Heart right ventricle (tissue), 16 donors: ENCODE measurements around the gene TM4SF18. TPM values are rescaled to one million over a fixed set of nuclear protein-coding genes. Genes with fewer than 3 reads are reported as not detected.

ENCODE experiments used
- ATAC-seq, 8 donors: fragments of 200-7000 bp; cut with Tn5 transposase; one replicate each; pipeline ENCODE4 v1.9.1; 2020; ENCODE audit warnings: mild to moderate bottlenecking in 8 of 8, moderate library complexity in 8 of 8, moderate number of reproducible peaks in 1 of 8
- DNase-seq, 2 donors: peaks; one replicate each; pipeline ENCODE4 v3.0.0-alpha.2; 2020
- H3K27ac ChIP-seq, 10 donors: fragments of 200-600 bp; sonication (generic) in 2 of 10; one replicate each; pipeline versions ENCODE4 v1.5.0 to v1.8.0; 2020 to 2022; ENCODE audit warnings: mild to moderate bottlenecking in 3 of 10
- H3K27me3 ChIP-seq, 7 donors: fragments of 200-600 bp; one replicate each; pipeline ENCODE4 v1.8.0; 2021 to 2022; ENCODE audit warnings: mild to moderate bottlenecking in 2 of 7
- H3K36me3 ChIP-seq, 9 donors: fragments of 200-600 bp; sonication (generic) in 1 of 9; one replicate each; pipeline versions ENCODE4 v1.5.0 to v1.8.0; 2020 to 2022; ENCODE audit warnings: mild to moderate bottlenecking in 2 of 9
- H3K4me1 ChIP-seq, 9 donors: fragments of 200-600 bp; sonication (generic) in 1 of 9; one replicate each; pipeline versions ENCODE4 v1.5.0 to v1.8.0; 2020 to 2022; ENCODE audit warnings: mild to moderate bottlenecking in 4 of 9
- H3K4me3 ChIP-seq, 10 donors: fragments of 200-600 bp; sonication (generic) in 2 of 10; one replicate each; pipeline versions ENCODE4 v1.5.0 to v1.8.0; 2020 to 2022; ENCODE audit warnings: mild to moderate bottlenecking in 7 of 10, moderate library complexity in 2 of 10
- H3K9me3 ChIP-seq, 11 donors: fragments of 200-600 bp in 10 of 11; sonication (generic) in 2 of 11; one replicate each; pipeline versions ENCODE4 v1.5.0 to v1.8.0; 2013 to 2022; ENCODE audit warnings: mild to moderate bottlenecking in 2 of 11, control low read depth in 1 of 11, moderate library complexity in 1 of 11
- WGBS, 2 donors: extraction: QIAGEN DNeasy Blood & Tissue Kit; methylation state at CpG; one replicate each; pipeline ENCODE4 v1.1.7; 2013; ENCODE audit warnings: inconsistent platforms in 1 of 2; 5-methylcytosine and 5-hydroxymethylcytosine counted together
- intact Hi-C, 10 donors: fragments of 100-400 bp; cut with DNase I; formaldehyde crosslinking; loops; one replicate each; pipeline versions ENCODE4 v1.11.1 to v1.14.2; 2022
- polyA plus RNA-seq, 2 donors: library from polyadenylated mRNA; stranded (reverse); fragments of 200-250 nt; gene quantifications; one replicate each; pipeline ENCODE4 v1.2.3, GENCODE V29; 2013
- total RNA-seq, 10 donors: library from RNA; stranded (reverse); fragmentation: NEBNext Ultra II Directional in 3 of 10; extraction: Animal tissue kit (Norgen Biotek cat#: 25700) in 3 of 10; gene quantifications; one replicate each; pipeline versions ENCODE4 v1.2.1 to v1.2.4, GENCODE V29; 2021 to 2023
- TF ChIP-seq, protein P1 (sequence below), 9 donors: fragments of 200-600 bp; sonication (generic) in 2 of 9; IDR thresholded peaks; one replicate each; pipeline versions ENCODE4 v1.5.0 to v1.8.0; 2021 to 2022; ENCODE audit warnings: antibody characterized with exemption in 9 of 9, mild to moderate bottlenecking in 5 of 9, moderate library complexity in 1 of 9
- donor health status: Arrhythmogenic right ventricular cardiomyopathy.
- donor health status: ischemic (EF 13 %, LVEDD 7.1; RV severe dilation, severe dysfunction).
- donor health status: healthy with polysubstance abuse.
- donor health status: DM: no; HTN: yes; CAD: no.
- donor health status: DM: no; HTN: no; CAD: no.
- donor health status: ischemic (EF 25% LVEDD 6.9; RV normal size, moderate dysfunction).
- donor health status: ischemic (EF 25% LVEDD 5.7; RV mildly dilated, moderate dysfunction).
- donor health status: healthy.
- donor health status: DM: yes; HTN: yes; CAD: no.
- donor health status: Ischemic cardiomyopathy.
- donor health status: ischemic (EF 35%, LVEDD 5.7; RV mildly dilated, moderate dysfunction).
- donor health status: nonischemic (EF 11% LVEDD 7.7; RV severe dilation, severe dysfunction).
- donor health status: DM: yes; HTN: yes; CAD: no.
- donor health status: PGD.
- donor health status: ischemic (EF 29% LVEDD 5.4; RV normal size, mild dysfunction).
- donor health status: nonischemic (EF 23%, LVEDD 6.1; RV moderate dilation, normal function).

TM4SF18 gene
- total and polyA plus RNA-seq, 12 donors = 4.1 to 21.2 (median 8.8) TPM

DNA sequence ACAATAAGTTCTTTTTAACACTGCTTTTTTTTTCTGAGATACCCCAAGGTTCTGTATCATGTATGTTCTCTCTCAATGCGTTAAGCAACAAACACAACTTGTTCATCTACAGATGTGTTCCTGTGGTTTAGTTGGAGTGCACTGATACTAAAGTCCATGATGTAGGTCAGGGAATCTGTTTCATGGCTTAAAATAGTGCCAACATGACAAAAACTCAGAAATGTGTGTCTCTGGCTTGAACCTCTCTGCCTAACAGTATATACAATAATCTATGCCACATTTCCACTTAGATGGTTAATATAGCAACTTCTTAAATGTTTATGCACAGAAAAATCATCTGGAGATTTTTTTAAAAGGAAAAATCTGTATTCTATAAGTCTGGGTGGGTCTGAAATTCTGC, 51.1 kb downstream of the TM4SF18 start:
- ATAC-seq = no peak
- TF ChIP-seq, protein P1, sequence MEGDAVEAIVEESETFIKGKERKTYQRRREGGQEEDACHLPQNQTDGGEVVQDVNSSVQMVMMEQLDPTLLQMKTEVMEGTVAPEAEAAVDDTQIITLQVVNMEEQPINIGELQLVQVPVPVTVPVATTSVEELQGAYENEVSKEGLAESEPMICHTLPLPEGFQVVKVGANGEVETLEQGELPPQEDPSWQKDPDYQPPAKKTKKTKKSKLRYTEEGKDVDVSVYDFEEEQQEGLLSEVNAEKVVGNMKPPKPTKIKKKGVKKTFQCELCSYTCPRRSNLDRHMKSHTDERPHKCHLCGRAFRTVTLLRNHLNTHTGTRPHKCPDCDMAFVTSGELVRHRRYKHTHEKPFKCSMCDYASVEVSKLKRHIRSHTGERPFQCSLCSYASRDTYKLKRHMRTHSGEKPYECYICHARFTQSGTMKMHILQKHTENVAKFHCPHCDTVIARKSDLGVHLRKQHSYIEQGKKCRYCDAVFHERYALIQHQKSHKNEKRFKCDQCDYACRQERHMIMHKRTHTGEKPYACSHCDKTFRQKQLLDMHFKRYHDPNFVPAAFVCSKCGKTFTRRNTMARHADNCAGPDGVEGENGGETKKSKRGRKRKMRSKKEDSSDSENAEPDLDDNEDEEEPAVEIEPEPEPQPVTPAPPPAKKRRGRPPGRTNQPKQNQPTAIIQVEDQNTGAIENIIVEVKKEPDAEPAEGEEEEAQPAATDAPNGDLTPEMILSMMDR (IDR thresholded peaks at IDR 0.05) = no peak
- Histone ChIP-seq H3K36me3 (no peaks in the 10 kb centered on the region), H3K4me1 (peaks cover 0 to 6% (median 0%) of the 10 kb centered on the region in 9 donors), H3K9me3 (no peaks in the 10 kb centered on the region), H3K4me3 (no peak overlapping the region), H3K27me3 (no peaks in the 10 kb centered on the region), H3K27ac (no peak overlapping the region)
- WGBS, 2 donors = 89 to 92% methylated on average over 1 of the region's 1 CpG
- intact Hi-C loops = no loop called here
- no peak for DNase-seq

DNA sequence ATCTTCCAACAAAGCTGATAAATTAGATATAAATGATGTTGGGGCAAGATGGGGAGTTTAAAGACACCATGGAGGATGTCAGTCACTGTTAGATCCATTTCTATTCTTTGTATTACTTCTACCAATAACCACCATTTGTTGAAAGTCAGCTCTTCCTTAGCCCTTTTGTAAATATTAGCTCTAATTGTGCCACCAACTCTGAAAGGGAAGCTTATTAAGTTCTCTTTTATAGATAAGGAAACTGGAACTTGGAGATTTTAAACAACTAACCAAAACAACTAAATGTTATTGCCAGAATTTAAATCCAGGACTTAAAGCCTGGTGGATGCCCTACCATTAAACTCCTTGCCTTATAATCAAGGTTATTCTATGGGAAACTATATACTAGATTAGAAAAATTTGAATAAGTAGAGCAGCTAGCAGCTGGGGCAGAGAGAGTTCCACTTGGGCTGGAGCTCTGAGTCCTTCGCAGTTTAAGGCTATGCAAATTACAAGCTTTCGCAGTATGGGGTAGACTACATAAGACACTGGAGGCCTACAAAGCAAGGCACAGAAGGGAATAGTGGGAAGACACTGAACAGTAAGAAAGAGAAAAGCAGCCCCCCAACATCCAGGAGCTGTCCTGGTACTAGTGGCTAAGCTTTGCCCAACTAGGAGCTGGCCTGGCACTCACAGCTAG, 52.6 kb downstream of the TM4SF18 start:
- no peak overlapping the region for H3K4me3 ChIP-seq
- intact Hi-C loops = no loop called here
- no peak for ATAC-seq
- no peaks in the 10 kb centered on the region for H3K36me3 ChIP-seq
- H3K27ac ChIP-seq = no peak overlapping the region
- WGBS, 2 donors = 96 to 98% methylated on average over 2 of the region's 2 CpGs
- no peak for DNase-seq
- TF ChIP-seq, protein P1 (IDR thresholded peaks at IDR 0.05) = no peak
- no peaks in the 10 kb centered on the region for H3K27me3 ChIP-seq
- H3K4me1 ChIP-seq = peaks cover 0 to 13% (median 0%) of the 10 kb centered on the region in 9 donors
- H3K9me3 ChIP-seq = no peaks in the 10 kb centered on the region

GRCh38 chr3:149278911-149279310, 54.5 kb downstream of the TM4SF18 start:
- TF ChIP-seq, protein P1 (IDR thresholded peaks at IDR 0.05) = no peak
- 74 to 78% methylated on average over 2 of the region's 2 CpGs for WGBS, 2 donors
- Histone ChIP-seq H3K36me3 (no peaks in the 10 kb centered on the region), H3K27ac (no peak overlapping the region), H3K4me1 (peaks cover 0 to 21% (median 5%) of the 10 kb centered on the region in 9 donors), H3K9me3 (no peaks in the 10 kb centered on the region), H3K27me3 (no peaks in the 10 kb centered on the region), H3K4me3 (no peak overlapping the region)
- intact Hi-C loops = loop anchor here in 4 of 10 donors (5.0 to 10.0 kb wide), 4 partner anchors 48 to 414 kb away; partner anchors contain the start of gene CPA3 (in 1 of the 4)
- DNase-seq = no peak
- no peak for ATAC-seq

DNA sequence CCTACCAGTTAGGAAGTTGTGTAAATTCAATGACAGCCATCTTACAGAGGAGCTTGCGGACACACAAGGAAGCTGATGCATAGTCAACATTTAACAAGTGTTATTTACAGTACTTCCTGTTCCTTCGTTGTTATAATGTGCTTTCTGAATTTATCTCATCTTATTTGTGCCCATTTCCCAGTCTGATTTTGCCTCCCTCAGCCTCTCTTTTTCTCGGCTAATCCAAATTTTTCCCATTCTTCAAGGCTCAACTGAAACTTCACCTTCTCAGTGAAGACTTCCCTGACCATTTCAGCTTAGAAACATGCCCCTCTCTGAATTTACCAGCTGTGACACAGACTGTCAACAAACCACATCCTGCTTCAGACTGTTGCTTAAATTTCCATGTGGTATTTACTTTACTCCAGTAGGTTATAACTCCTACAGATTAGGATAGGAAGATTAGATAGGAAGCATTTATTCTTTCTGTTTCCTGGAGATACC, 56.1 kb downstream of the TM4SF18 start:
- intact Hi-C loops = loop anchor here in 4 of 10 donors (5.0 to 10.0 kb wide), 4 partner anchors 50 to 413 kb away; partner anchors contain the start of gene CPA3 (in 1 of the 4)

More for the DNA sequence above, 56.1 kb downstream of the TM4SF18 start:
- peaks cover 0 to 34% (median 10%) of the 10 kb centered on the region in 9 donors for H3K4me1 ChIP-seq
- no peaks in the 10 kb centered on the region for H3K9me3 ChIP-seq
- H3K4me3 ChIP-seq = peak overlapping the region in 1 of 10 donors; percentile 18
- H3K27ac ChIP-seq = peak overlapping the region in 3 of 10 donors; percentile 3 to 81 (median 24)
- no peak for DNase-seq
- no peaks in the 10 kb centered on the region for H3K27me3 ChIP-seq
- no peaks in the 10 kb centered on the region for H3K36me3 ChIP-seq
- 68% methylated on average over 3 of the region's 3 CpGs for WGBS, 2 donors
- peak in 2 of 8 donors; percentile 47 to 48 for ATAC-seq
- TF ChIP-seq, protein P1 (IDR thresholded peaks at IDR 0.05) = no peak
